ENCODE results near the gene KIF25.
A peak's percentile ranks its signal among the peaks of the same experiment; 100 is the strongest.

Gene KIF25

GRCh38 chr6:168037242-168037641 lies 39.8 kb downstream of the KIF25 start:
- DNase-seq (ENCODE audit: low spot score) = no peak

- no peak for DNase-seq (ENCODE audit: low spot score)
Observed at GRCh38 chr6:168037856-168038255, 40.4 kb downstream of the KIF25 start.

- DNase-seq (ENCODE audit: low spot score) = no peak
Observed at GRCh38 chr6:168038576-168039140, 41.2 kb downstream of the KIF25 start.

- DNase-seq (ENCODE audit: low spot score) = no peak
Observed at GRCh38 chr6:168039301-168039700, 41.8 kb downstream of the KIF25 start.

GRCh38 chr6:168039849-168040248 lies 42.4 kb downstream of the KIF25 start:
- no peak for DNase-seq (ENCODE audit: low spot score)

- no peak for DNase-seq (ENCODE audit: low spot score)
Observed at GRCh38 chr6:168040856-168041496, 43.5 kb downstream of the KIF25 start.

- DNase-seq (ENCODE audit: low spot score) = no peak
Observed at GRCh38 chr6:168041928-168042327, 44.5 kb downstream of the KIF25 start.

GRCh38 chr6:168042426-168043192 lies 45.1 kb downstream of the KIF25 start:
- no peak for DNase-seq (ENCODE audit: low spot score)

GRCh38 chr6:168043193-168043847 lies 45.8 kb downstream of the KIF25 start:
- DNase-seq (ENCODE audit: low spot score) = no peak

GRCh38 chr6:168043848-168044415 lies 46.5 kb downstream of the KIF25 start:
- no peak for DNase-seq (ENCODE audit: low spot score)

- no peak for DNase-seq (ENCODE audit: low spot score)
Observed at GRCh38 chr6:168044521-168045130, 47.2 kb downstream of the KIF25 start.

- no peak for DNase-seq (ENCODE audit: low spot score)
Observed at GRCh38 chr6:168045141-168045691, 47.7 kb downstream of the KIF25 start.

GRCh38 chr6:168045706-168046620 lies 48.5 kb downstream of the KIF25 start:
- peak; percentile 15 for DNase-seq (ENCODE audit: low spot score)

GRCh38 chr6:168046696-168047095 lies 49.2 kb downstream of the KIF25 start:
- DNase-seq (ENCODE audit: low spot score) = no peak

GRCh38 chr6:168047841-168048723 lies 50.6 kb downstream of the KIF25 start:
- no peak for DNase-seq (ENCODE audit: low spot score)

- no peak for DNase-seq (ENCODE audit: low spot score)
Observed at GRCh38 chr6:168048724-168049025, 51.2 kb downstream of the KIF25 start.

- DNase-seq (ENCODE audit: low spot score) = no peak
Observed at GRCh38 chr6:168049277-168049676, 51.8 kb downstream of the KIF25 start.

GRCh38 chr6:168049706-168050224 lies 52.3 kb downstream of the KIF25 start:
- DNase-seq (ENCODE audit: low spot score) = no peak

GRCh38 chr6:168050225-168050880 lies 52.9 kb downstream of the KIF25 start:
- DNase-seq (ENCODE audit: low spot score) = no peak

All from AG08395 (cell line).